Heart right ventricle (tissue), 16 donors: ENCODE data around the gene RNF123. TPM values are rescaled to one million over a fixed set of nuclear protein-coding genes. Genes with fewer than 3 reads are reported as not detected.

Experiments
- ATAC-seq, 8 donors: fragments of 200-7000 bp; cut with Tn5 transposase; one replicate each; pipeline ENCODE4 v1.9.1; 2020; ENCODE audit warnings: mild to moderate bottlenecking in 8 of 8, moderate library complexity in 8 of 8, moderate number of reproducible peaks in 1 of 8
- DNase-seq, 2 donors: peaks; one replicate each; pipeline ENCODE4 v3.0.0-alpha.2; 2020
- H3K27ac ChIP-seq, 10 donors: fragments of 200-600 bp; sonication (generic) in 2 of 10; one replicate each; pipeline versions ENCODE4 v1.5.0 to v1.8.0; 2020 to 2022; ENCODE audit warnings: mild to moderate bottlenecking in 3 of 10
- H3K27me3 ChIP-seq, 7 donors: fragments of 200-600 bp; one replicate each; pipeline ENCODE4 v1.8.0; 2021 to 2022; ENCODE audit warnings: mild to moderate bottlenecking in 2 of 7
- H3K36me3 ChIP-seq, 9 donors: fragments of 200-600 bp; sonication (generic) in 1 of 9; one replicate each; pipeline versions ENCODE4 v1.5.0 to v1.8.0; 2020 to 2022; ENCODE audit warnings: mild to moderate bottlenecking in 2 of 9
- H3K4me1 ChIP-seq, 9 donors: fragments of 200-600 bp; sonication (generic) in 1 of 9; one replicate each; pipeline versions ENCODE4 v1.5.0 to v1.8.0; 2020 to 2022; ENCODE audit warnings: mild to moderate bottlenecking in 4 of 9
- H3K4me3 ChIP-seq, 10 donors: fragments of 200-600 bp; sonication (generic) in 2 of 10; one replicate each; pipeline versions ENCODE4 v1.5.0 to v1.8.0; 2020 to 2022; ENCODE audit warnings: mild to moderate bottlenecking in 7 of 10, moderate library complexity in 2 of 10
- H3K9me3 ChIP-seq, 11 donors: fragments of 200-600 bp in 10 of 11; sonication (generic) in 2 of 11; one replicate each; pipeline versions ENCODE4 v1.5.0 to v1.8.0; 2013 to 2022; ENCODE audit warnings: mild to moderate bottlenecking in 2 of 11, control low read depth in 1 of 11, moderate library complexity in 1 of 11
- WGBS, 2 donors: extraction: QIAGEN DNeasy Blood & Tissue Kit; methylation state at CpG; one replicate each; pipeline ENCODE4 v1.1.7; 2013; ENCODE audit warnings: inconsistent platforms in 1 of 2; 5-methylcytosine and 5-hydroxymethylcytosine counted together
- intact Hi-C, 10 donors: fragments of 100-400 bp; cut with DNase I; formaldehyde crosslinking; loops; one replicate each; pipeline versions ENCODE4 v1.11.1 to v1.14.2; 2022
- polyA plus RNA-seq, 2 donors: library from polyadenylated mRNA; stranded (reverse); fragments of 200-250 nt; gene quantifications; one replicate each; pipeline ENCODE4 v1.2.3, GENCODE V29; 2013
- total RNA-seq, 10 donors: library from RNA; stranded (reverse); fragmentation: NEBNext Ultra II Directional in 3 of 10; extraction: Animal tissue kit (Norgen Biotek cat#: 25700) in 3 of 10; gene quantifications; one replicate each; pipeline versions ENCODE4 v1.2.1 to v1.2.4, GENCODE V29; 2021 to 2023
- TF ChIP-seq, protein P1 (sequence below), 9 donors: fragments of 200-600 bp; sonication (generic) in 2 of 9; IDR thresholded peaks; one replicate each; pipeline versions ENCODE4 v1.5.0 to v1.8.0; 2021 to 2022; ENCODE audit warnings: antibody characterized with exemption in 9 of 9, mild to moderate bottlenecking in 5 of 9, moderate library complexity in 1 of 9
- donor health status: Arrhythmogenic right ventricular cardiomyopathy.
- donor health status: ischemic (EF 13 %, LVEDD 7.1; RV severe dilation, severe dysfunction).
- donor health status: healthy with polysubstance abuse.
- donor health status: DM: no; HTN: yes; CAD: no.
- donor health status: DM: no; HTN: no; CAD: no.
- donor health status: ischemic (EF 25% LVEDD 6.9; RV normal size, moderate dysfunction).
- donor health status: ischemic (EF 25% LVEDD 5.7; RV mildly dilated, moderate dysfunction).
- donor health status: healthy.
- donor health status: DM: yes; HTN: yes; CAD: no.
- donor health status: Ischemic cardiomyopathy.
- donor health status: ischemic (EF 35%, LVEDD 5.7; RV mildly dilated, moderate dysfunction).
- donor health status: nonischemic (EF 11% LVEDD 7.7; RV severe dilation, severe dysfunction).
- donor health status: DM: yes; HTN: yes; CAD: no.
- donor health status: PGD.
- donor health status: ischemic (EF 29% LVEDD 5.4; RV normal size, mild dysfunction).
- donor health status: nonischemic (EF 23%, LVEDD 6.1; RV moderate dilation, normal function).

Gene RNF123
- total and polyA plus RNA-seq, 12 donors = 23.6 to 61.8 (median 48.7) TPM

GRCh38 chr3:49666592-49666991, 22.8 kb upstream of the RNF123 start:
- WGBS, 2 donors = 43 to 49% methylated on average over 8 of the region's 8 CpGs

GRCh38 chr3:49667701-49668413, 21.5 kb upstream of the RNF123 start:
- H3K27me3 ChIP-seq = no peaks in the 10 kb centered on the region
- no peak for DNase-seq
- H3K27ac ChIP-seq = no peak overlapping the region
- no peaks in the 10 kb centered on the region for H3K36me3 ChIP-seq
- no peak for ATAC-seq
- intact Hi-C loops = loop anchor here in 2 of 10 donors (5.0 kb wide), 2 partner anchors 126 to 131 kb away; no protein-coding TSS in a partner anchor
- peaks cover 0 to 9% (median 0%) of the 10 kb centered on the region in 9 donors for H3K4me1 ChIP-seq
- 85 to 86% methylated on average over 25 of the region's 25 CpGs for WGBS, 2 donors
- TF ChIP-seq, protein P1, sequence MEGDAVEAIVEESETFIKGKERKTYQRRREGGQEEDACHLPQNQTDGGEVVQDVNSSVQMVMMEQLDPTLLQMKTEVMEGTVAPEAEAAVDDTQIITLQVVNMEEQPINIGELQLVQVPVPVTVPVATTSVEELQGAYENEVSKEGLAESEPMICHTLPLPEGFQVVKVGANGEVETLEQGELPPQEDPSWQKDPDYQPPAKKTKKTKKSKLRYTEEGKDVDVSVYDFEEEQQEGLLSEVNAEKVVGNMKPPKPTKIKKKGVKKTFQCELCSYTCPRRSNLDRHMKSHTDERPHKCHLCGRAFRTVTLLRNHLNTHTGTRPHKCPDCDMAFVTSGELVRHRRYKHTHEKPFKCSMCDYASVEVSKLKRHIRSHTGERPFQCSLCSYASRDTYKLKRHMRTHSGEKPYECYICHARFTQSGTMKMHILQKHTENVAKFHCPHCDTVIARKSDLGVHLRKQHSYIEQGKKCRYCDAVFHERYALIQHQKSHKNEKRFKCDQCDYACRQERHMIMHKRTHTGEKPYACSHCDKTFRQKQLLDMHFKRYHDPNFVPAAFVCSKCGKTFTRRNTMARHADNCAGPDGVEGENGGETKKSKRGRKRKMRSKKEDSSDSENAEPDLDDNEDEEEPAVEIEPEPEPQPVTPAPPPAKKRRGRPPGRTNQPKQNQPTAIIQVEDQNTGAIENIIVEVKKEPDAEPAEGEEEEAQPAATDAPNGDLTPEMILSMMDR (IDR thresholded peaks at IDR 0.05) = no peak
- no peaks in the 10 kb centered on the region for H3K9me3 ChIP-seq
- no peak overlapping the region for H3K4me3 ChIP-seq

More at GRCh38 chr3:49666592-49666991, 22.8 kb upstream of the RNF123 start:
- H3K27ac ChIP-seq = no peak overlapping the region
- ATAC-seq (no peak), DNase-seq (no peak)
- peaks cover 0 to 9% (median 0%) of the 10 kb centered on the region in 9 donors for H3K4me1 ChIP-seq
- H3K9me3 ChIP-seq = no peaks in the 10 kb centered on the region
- H3K4me3 ChIP-seq = no peak overlapping the region
- TF ChIP-seq, protein P1 (IDR thresholded peaks at IDR 0.05) = no peak
- intact Hi-C loops = loop anchor here in 2 of 10 donors (5.0 kb wide), 2 partner anchors 124 to 129 kb away; no protein-coding TSS in a partner anchor
- no peaks in the 10 kb centered on the region for H3K36me3 ChIP-seq
- no peaks in the 10 kb centered on the region for H3K27me3 ChIP-seq

DNA sequence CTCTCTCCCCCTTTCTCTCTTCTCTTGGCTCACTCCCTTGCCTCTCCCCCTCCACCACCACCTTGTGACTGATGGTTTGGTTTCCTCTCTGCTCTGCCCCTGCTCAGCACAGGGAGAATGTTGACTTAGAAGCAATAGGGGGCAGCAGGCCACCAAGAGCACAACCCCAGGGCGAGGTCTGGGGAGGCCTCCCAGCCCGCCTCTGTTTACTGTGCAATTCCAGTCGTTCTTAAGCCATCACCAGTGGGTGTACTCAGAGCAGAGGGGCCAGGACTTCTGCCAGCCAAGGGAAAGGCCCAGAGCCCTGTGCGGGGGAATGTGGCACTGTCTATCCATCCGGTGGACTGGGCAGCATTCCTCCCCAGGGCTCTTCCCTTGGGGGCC, 21.0 kb upstream of the RNF123 start:
- intact Hi-C loops = loop anchor here in 2 of 10 donors (5.0 kb wide), 2 partner anchors 126 to 131 kb away; no protein-coding TSS in a partner anchor
- DNase-seq = no peak
- no peak for ATAC-seq
- Histone ChIP-seq H3K27ac (no peak overlapping the region), H3K4me3 (no peak overlapping the region), H3K9me3 (no peaks in the 10 kb centered on the region), H3K4me1 (peaks cover 2 to 14% (median 4%) of the 10 kb centered on the region in 9 donors), H3K27me3 (no peaks in the 10 kb centered on the region), H3K36me3 (no peaks in the 10 kb centered on the region)
- WGBS, 2 donors = 54 to 58% methylated on average over 5 of the region's 5 CpGs
- TF ChIP-seq, protein P1 (IDR thresholded peaks at IDR 0.05) = no peak

DNA sequence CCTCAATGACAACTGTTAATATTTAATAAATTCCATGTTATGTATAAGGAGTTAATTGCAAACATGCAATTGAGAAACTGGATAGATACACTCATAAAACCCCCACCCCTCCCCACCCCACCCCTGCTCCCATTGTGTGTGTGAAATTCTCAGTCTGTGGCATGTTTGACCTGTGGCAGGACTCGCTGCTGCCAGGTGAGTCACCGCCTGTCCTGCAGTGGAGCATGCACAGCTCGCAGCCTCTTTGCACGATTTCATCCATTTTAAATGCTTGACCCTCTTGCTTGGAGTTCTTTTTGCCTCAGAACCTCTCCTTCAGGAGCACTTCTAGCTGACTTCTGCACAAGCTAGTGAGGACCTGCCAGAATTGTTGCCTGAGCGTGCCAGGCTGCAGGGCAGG, 20.5 kb upstream of the RNF123 start:
- WGBS, 2 donors = 75 to 82% methylated on average over 5 of the region's 5 CpGs
- no peaks in the 10 kb centered on the region for H3K27me3 ChIP-seq
- H3K4me1 ChIP-seq = peaks cover 2 to 16% (median 6%) of the 10 kb centered on the region in 9 donors
- ATAC-seq (no peak), DNase-seq (no peak)
- H3K36me3 ChIP-seq = no peaks in the 10 kb centered on the region
- no peak overlapping the region for H3K4me3 ChIP-seq
- TF ChIP-seq, protein P1 (IDR thresholded peaks at IDR 0.05) = no peak
- no peaks in the 10 kb centered on the region for H3K9me3 ChIP-seq
- H3K27ac ChIP-seq = no peak overlapping the region
- intact Hi-C loops = loop anchor here in 2 of 10 donors (5.0 kb wide), 2 partner anchors 127 to 132 kb away; no protein-coding TSS in a partner anchor
